Renal cortex interstitium (tissue), 15 donors: ENCODE data around the gene PCDHB7. TPM values are rescaled to one million over a fixed set of nuclear protein-coding genes. Genes with fewer than 3 reads are reported as not detected.
A peak's percentile ranks its signal among the peaks of the same experiment; 100 is the strongest.
"Not testable (repeated sequence)": the region's sequence is repeated elsewhere in the genome, so short reads cannot be mapped to it uniquely, and the experiment has no call there.

Source experiments
- DNase-seq, 11 donors: peaks; one replicate each; pipeline ENCODE4 v3.0.0-alpha.2; 2013; ENCODE audit warnings: low read depth in 9 of 11, low spot score in 4 of 11; ENCODE audit errors: extremely low read depth in 1 of 11
- long read RNA-seq, 16 experiments: transcript quantifications; one replicate each; lab custom pipeline, GENCODE V29; 2026
- polyA plus RNA-seq, 3 donors: library from polyadenylated mRNA; unstranded; fragments of 120-200 nt; gene quantifications; one replicate each; pipeline ENCODE4 v1.2.1, GENCODE V29; 2013; ENCODE audit not compliant: insufficient read length in 3 of 3

The PCDHB7 gene
- polyA plus RNA-seq: 1 to 10 TPM; 4.0 to 4.4 (median 4.2) TPM
- long read RNA-seq, donor 1, transcript PCDHB7-201 (1 exons, 3,765 nt): major isoform, 7 of 7 reads
- long read RNA-seq, donor 1, partial matches to known transcripts: 0 of 7 reads
- long read RNA-seq, donor 1, other reads (novel, unspliced or antisense): 0 of 7 reads
- long read RNA-seq, donor 2, transcript PCDHB7-201 (1 exons, 3,765 nt): major isoform, 5 of 5 reads
- long read RNA-seq, donor 2, partial matches to known transcripts: 0 of 5 reads
- long read RNA-seq, donor 2, other reads (novel, unspliced or antisense): 0 of 5 reads
- long read RNA-seq, donor 3, transcript PCDHB7-201 (1 exons, 3,765 nt): major isoform, 7 of 7 reads
- long read RNA-seq, donor 3, partial matches to known transcripts: 0 of 7 reads
- long read RNA-seq, donor 3, other reads (novel, unspliced or antisense): 0 of 7 reads
- long read RNA-seq, donor 4, transcript PCDHB7-201 (1 exons, 3,765 nt): major isoform, 6 of 6 reads
- long read RNA-seq, donor 4, partial matches to known transcripts: 0 of 6 reads
- long read RNA-seq, donor 4, other reads (novel, unspliced or antisense): 0 of 6 reads
- long read RNA-seq, donor 5: 0 reads
- long read RNA-seq, donor 6, transcript PCDHB7-201 (1 exons, 3,765 nt): major isoform, 6 of 6 reads
- long read RNA-seq, donor 6, partial matches to known transcripts: 0 of 6 reads
- long read RNA-seq, donor 6, other reads (novel, unspliced or antisense): 0 of 6 reads
- long read RNA-seq, donor 7, transcript PCDHB7-201 (1 exons, 3,765 nt): major isoform, 7 of 7 reads
- long read RNA-seq, donor 7, partial matches to known transcripts: 0 of 7 reads
- long read RNA-seq, donor 7, other reads (novel, unspliced or antisense): 0 of 7 reads
- long read RNA-seq, donor 8: 0 reads
- long read RNA-seq, donor 9, partial matches to known transcripts: 0 of 4 reads
- long read RNA-seq, donor 9, other reads (novel, unspliced or antisense): 0 of 4 reads
- long read RNA-seq, donor 10, transcript PCDHB7-201 (1 exons, 3,765 nt): major isoform, 8 of 8 reads
- long read RNA-seq, donor 10, partial matches to known transcripts: 0 of 8 reads
- long read RNA-seq, donor 10, other reads (novel, unspliced or antisense): 0 of 8 reads
- long read RNA-seq, donor 11, transcript PCDHB7-201 (1 exons, 3,765 nt): major isoform, 5 of 5 reads
- long read RNA-seq, donor 11, partial matches to known transcripts: 0 of 5 reads
- long read RNA-seq, donor 11, other reads (novel, unspliced or antisense): 0 of 5 reads
- long read RNA-seq, donor 12, partial matches to known transcripts: 0 of 2 reads
- long read RNA-seq, donor 12, other reads (novel, unspliced or antisense): 0 of 2 reads
- long read RNA-seq, donor 13: 0 reads
- long read RNA-seq, donor 14, transcript PCDHB7-201 (1 exons, 3,765 nt): major isoform, 8 of 8 reads
- long read RNA-seq, donor 14, partial matches to known transcripts: 0 of 8 reads
- long read RNA-seq, donor 14, other reads (novel, unspliced or antisense): 0 of 8 reads
- long read RNA-seq, donor 15, transcript PCDHB7-201 (1 exons, 3,765 nt): major isoform, 5 of 5 reads
- long read RNA-seq, donor 15, partial matches to known transcripts: 0 of 5 reads
- long read RNA-seq, donor 15, other reads (novel, unspliced or antisense): 0 of 5 reads
- long read RNA-seq, donor 16, transcript PCDHB7-201 (1 exons, 3,765 nt): major isoform, 18 of 18 reads
- long read RNA-seq, donor 16, partial matches to known transcripts: 0 of 18 reads
- long read RNA-seq, donor 16, other reads (novel, unspliced or antisense): 0 of 18 reads

- peak in 2 of 11 donors; percentile 23 to 50 for DNase-seq
These were observed at the start of gene PCDHB7 for GRCh38 chr5:141172381-141173204. Gene PCDHB7 (plus strand): TSS chr5:141172644. CDS start chr5:141172836, 192 bp downstream.

GRCh38 chr5:141123396-141124135, 48.9 kb upstream of the PCDHB7 start:
- not testable (repeated sequence) for DNase-seq

GRCh38 chr5:141127305-141127704, 45.1 kb upstream of the PCDHB7 start:
- DNase-seq: no peak

- peak in 1 of 11 donors; percentile 31 for DNase-seq
These were observed 37.3 kb upstream of the PCDHB7 start, which contains the start of gene PCDHB5 for GRCh38 chr5:141135030-141135717. Gene PCDHB5 (plus strand): TSS chr5:141135206. CDS start chr5:141135435, 229 bp downstream.

GRCh38 chr5:141135718-141136266, 36.7 kb upstream of the PCDHB7 start:
- DNase-seq: no peak

GRCh38 chr5:141137346-141137745, 35.1 kb upstream of the PCDHB7 start:
- DNase-seq: not testable (repeated sequence)

GRCh38 chr5:141149812-141150211, 22.6 kb upstream of the PCDHB7 start, which contains the start of gene PCDHB6:
Gene PCDHB6 (plus strand): TSS chr5:141150057. CDS start chr5:141150258, 201 bp downstream.
- DNase-seq: peak in 2 of 11 donors; percentile 9 to 39

GRCh38 chr5:141150224-141150992, 22.0 kb upstream of the PCDHB7 start:
- DNase-seq: no peak

- DNase-seq: no peak
These were observed 21.5 kb upstream of the PCDHB7 start for GRCh38 chr5:141150993-141151325.

- DNase-seq: not testable (repeated sequence)
These were observed 20.8 kb upstream of the PCDHB7 start for GRCh38 chr5:141151632-141152031.

- not testable (repeated sequence) for DNase-seq
These were observed 20.3 kb upstream of the PCDHB7 start for GRCh38 chr5:141152096-141152495.

GRCh38 chr5:141155540-141156374, 16.7 kb upstream of the PCDHB7 start:
- no peak for DNase-seq

- not testable (repeated sequence) for DNase-seq
These were observed 15.1 kb upstream of the PCDHB7 start for GRCh38 chr5:141157356-141157755.

- DNase-seq: not testable (repeated sequence)
These were observed 14.5 kb upstream of the PCDHB7 start for GRCh38 chr5:141157901-141158300.
